ENCODE measurements around the gene KAZALD1. TPM values are rescaled to one million over a fixed set of nuclear protein-coding genes. Genes with fewer than 3 reads are reported as not detected.

Gene KAZALD1
- total RNA-seq, 1 donor from 2014 or later = 1.6 TPM

- Histone ChIP-seq H3K4me3 (ENCODE audit: low read depth, low read length) (peak overlapping the region; percentile 51), H3K36me3 (ENCODE audit: control insufficient read depth, insufficient read depth, low read length) (no peaks in the 10 kb centered on the region), H3K27me3 (ENCODE audit: control insufficient read depth, insufficient read depth, low read length) (peaks cover 2% of the 10 kb centered on the region)
- no peak for FAIRE-seq
- DNase-seq (ENCODE audit: low read depth) = peak; percentile 55
- peak; percentile 71 for TF ChIP-seq CTCF (IDR thresholded peaks at IDR 0.05; ENCODE audit: insufficient read depth, low read length, severe bottlenecking)
Measured at GRCh38 chr10:101066146-101066895, 4.5 kb downstream of the KAZALD1 start.

GRCh38 chr10:101066896-101067355, 5.1 kb downstream of the KAZALD1 start:
- TF ChIP-seq CTCF (IDR thresholded peaks at IDR 0.05; ENCODE audit: insufficient read depth, low read length, severe bottlenecking) = no peak
- peak overlapping the region; percentile 51 for H3K4me3 ChIP-seq (ENCODE audit: low read depth, low read length)
- FAIRE-seq (no peak), DNase-seq (ENCODE audit: low read depth) (no peak)
- H3K27me3 ChIP-seq (ENCODE audit: control insufficient read depth, insufficient read depth, low read length) = peaks cover 2% of the 10 kb centered on the region
- no peaks in the 10 kb centered on the region for H3K36me3 ChIP-seq (ENCODE audit: control insufficient read depth, insufficient read depth, low read length)

GRCh38 chr10:101067356-101068083, 5.7 kb downstream of the KAZALD1 start:
- FAIRE-seq = no peak
- Histone ChIP-seq H3K36me3 (ENCODE audit: control insufficient read depth, insufficient read depth, low read length) (no peaks in the 10 kb centered on the region), H3K4me3 (ENCODE audit: low read depth, low read length) (peak overlapping the region; percentile 51), H3K27me3 (ENCODE audit: control insufficient read depth, insufficient read depth, low read length) (peaks cover 2% of the 10 kb centered on the region)
- peak; percentile 74 for TF ChIP-seq CTCF (IDR thresholded peaks at IDR 0.05; ENCODE audit: insufficient read depth, low read length, severe bottlenecking)
- peak; percentile 72 for DNase-seq (ENCODE audit: low read depth)

GRCh38 chr10:101069441-101069840, 7.7 kb downstream of the KAZALD1 start:
- FAIRE-seq (no peak), DNase-seq (ENCODE audit: low read depth) (no peak)
- H3K4me3 ChIP-seq (ENCODE audit: low read depth, low read length) = no peak overlapping the region
- no peaks in the 10 kb centered on the region for H3K36me3 ChIP-seq (ENCODE audit: control insufficient read depth, insufficient read depth, low read length)
- TF ChIP-seq CTCF (IDR thresholded peaks at IDR 0.05; ENCODE audit: insufficient read depth, low read length, severe bottlenecking) = no peak
- peaks cover 11% of the 10 kb centered on the region for H3K27me3 ChIP-seq (ENCODE audit: control insufficient read depth, insufficient read depth, low read length)

- no peak for FAIRE-seq
- peaks cover 12% of the 10 kb centered on the region for H3K27me3 ChIP-seq (ENCODE audit: control insufficient read depth, insufficient read depth, low read length)
Measured at GRCh38 chr10:101070098-101070497, 8.3 kb downstream of the KAZALD1 start.

More at GRCh38 chr10:101070098-101070497, 8.3 kb downstream of the KAZALD1 start:
- Histone ChIP-seq H3K36me3 (ENCODE audit: control insufficient read depth, insufficient read depth, low read length) (no peaks in the 10 kb centered on the region), H3K4me3 (ENCODE audit: low read depth, low read length) (no peak overlapping the region)
- TF ChIP-seq CTCF (IDR thresholded peaks at IDR 0.05; ENCODE audit: insufficient read depth, low read length, severe bottlenecking) = no peak
- peak; percentile 15 for DNase-seq (ENCODE audit: low read depth)

Data from bronchial epithelial cell (primary cell).